Panc1 (cell line): Measurements from ENCODE around the gene FRMD5. TPM values are rescaled to one million over a fixed set of nuclear protein-coding genes. Genes with fewer than 3 reads are reported as not detected.

Experiments
- ATAC-seq: fragments of 200-7000 bp; cut with Tn5 transposase; 2 replicates; pipeline ENCODE4 v1.9.1; 2020; ENCODE audit warnings: mild to moderate bottlenecking, moderate library complexity
- BruUV-seq: library from RNA; stranded (reverse); fragments of 400-500 nt; replicated peaks from 2 replicates; lab custom pipeline; 2021; lab: Mats Ljungman, UMichigan
- CTCF ChIA-PET: fragments of 300-600 bp; sonication (Branson Sonifier 250); formaldehyde crosslinking; loops from one replicate; lab custom pipeline; 2022; ENCODE audit warnings: antibody characterized with exemption; lab: Charles Lee
- POLR2A ChIA-PET: fragments of 300-600 bp; sonication (Branson Sonifier 250); formaldehyde crosslinking; loops from one replicate; lab custom pipeline; 2022; ENCODE audit warnings: antibody characterized with exemption; lab: Charles Lee
- DNase-seq: peaks from one replicate; pipeline ENCODE4 v3.0.0-alpha.2; 2010; ENCODE audit warnings: low read depth, low spot score
- H3K27ac ChIP-seq: 2 replicates; pipeline ENCODE4 v1.5.1; 2011; ENCODE audit warnings: mild to moderate bottlenecking, low read length, inconsistent platforms
- H3K27me3 ChIP-seq: fragments of 200-500 bp; sonication (Bioruptor generic); 2 replicates; pipeline ENCODE4 v1.6.0; 2014; ENCODE audit warnings: low read length, inconsistent platforms; ENCODE audit not compliant: control insufficient read depth, insufficient read depth
- H3K36me3 ChIP-seq: fragments of 200-500 bp; sonication (Bioruptor generic); 2 replicates; pipeline ENCODE4 v1.5.1; 2014; ENCODE audit warnings: inconsistent platforms, mild to moderate bottlenecking, low read length, moderate library complexity; ENCODE audit not compliant: control insufficient read depth, insufficient read depth
- H3K4me1 ChIP-seq: 2 replicates; pipeline ENCODE4 v1.5.1; 2011; ENCODE audit warnings: inconsistent platforms, mild to moderate bottlenecking, low read length, moderate library complexity; ENCODE audit not compliant: control insufficient read depth, insufficient read depth
- H3K4me3 ChIP-seq, 2 experiments: 2 replicates each; pipeline ENCODE4 v1.5.1; 2011 to 2012; ENCODE audit warnings: low read depth in 2 of 2, low read length in 2 of 2, mild to moderate bottlenecking in 2 of 2, inconsistent platforms in 1 of 2, moderate library complexity in 1 of 2
- H3K9me3 ChIP-seq: fragments of 200-500 bp; sonication (Bioruptor generic); 2 replicates; pipeline ENCODE4 v1.5.1; 2014; ENCODE audit warnings: low read depth, mild to moderate bottlenecking, inconsistent platforms, low read length, moderate library complexity; ENCODE audit not compliant: control insufficient read depth, insufficient read depth
- POLR2AphosphoS5 ChIP-seq: IDR thresholded peaks from 2 replicates; pipeline ENCODE4 v1.6.1; 2012; ENCODE audit warnings: mild to moderate bottlenecking, low read depth, low read length, moderate library complexity
- SIN3A ChIP-seq: IDR thresholded peaks from 2 replicates; pipeline ENCODE4 v1.6.1; 2012; ENCODE audit warnings: low read depth, mild to moderate bottlenecking, low read length, moderate library complexity, borderline replicate concordance; ENCODE audit not compliant: insufficient read depth
- TCF7L2 ChIP-seq: IDR thresholded peaks from 2 replicates; pipeline ENCODE4 v1.6.1; 2011; ENCODE audit warnings: mild to moderate bottlenecking, low read depth, low read length, inconsistent platforms
- in situ Hi-C: cut with HindIII; loops from 2 replicates; pipeline ENCODE4 v1.10.0; 2016; ENCODE audit warnings: low sequenced_read_pairs, low pct_unique_long_range_greater_than_20kb
- intact Hi-C: fragments of 100-400 bp; cut with micrococcal nuclease; formaldehyde crosslinking; loops from one replicate; pipeline ENCODE4 v1.10.0; 2022; ENCODE audit not compliant: unreplicated experiment
- total RNA-seq: library from RNA; stranded (reverse); gene quantifications from one replicate; pipeline ENCODE4 v1.2.1, GENCODE V29; 2021; ENCODE audit not compliant: unreplicated experiment
- TF ChIP-seq, protein P1 (sequence below), 2 experiments: IDR thresholded peaks; 2 replicates each; pipeline ENCODE4 v1.6.1; 2011 to 2012; ENCODE audit warnings: low read depth in 2 of 2, control low read depth in 1 of 2, low read length in 1 of 2, mild to moderate bottlenecking in 1 of 2, moderate library complexity in 1 of 2; ENCODE audit not compliant: insufficient read depth in 1 of 2
- TF ChIP-seq, protein P2 (sequence below): fragments of 450-650 bp; IDR thresholded peaks from 2 replicates; pipeline ENCODE4 v1.5.1; 2017; ENCODE audit warnings: mild to moderate bottlenecking

Gene FRMD5
- total RNA-seq, 1 experiment from 2014 or later, result 18.3 TPM

DNA sequence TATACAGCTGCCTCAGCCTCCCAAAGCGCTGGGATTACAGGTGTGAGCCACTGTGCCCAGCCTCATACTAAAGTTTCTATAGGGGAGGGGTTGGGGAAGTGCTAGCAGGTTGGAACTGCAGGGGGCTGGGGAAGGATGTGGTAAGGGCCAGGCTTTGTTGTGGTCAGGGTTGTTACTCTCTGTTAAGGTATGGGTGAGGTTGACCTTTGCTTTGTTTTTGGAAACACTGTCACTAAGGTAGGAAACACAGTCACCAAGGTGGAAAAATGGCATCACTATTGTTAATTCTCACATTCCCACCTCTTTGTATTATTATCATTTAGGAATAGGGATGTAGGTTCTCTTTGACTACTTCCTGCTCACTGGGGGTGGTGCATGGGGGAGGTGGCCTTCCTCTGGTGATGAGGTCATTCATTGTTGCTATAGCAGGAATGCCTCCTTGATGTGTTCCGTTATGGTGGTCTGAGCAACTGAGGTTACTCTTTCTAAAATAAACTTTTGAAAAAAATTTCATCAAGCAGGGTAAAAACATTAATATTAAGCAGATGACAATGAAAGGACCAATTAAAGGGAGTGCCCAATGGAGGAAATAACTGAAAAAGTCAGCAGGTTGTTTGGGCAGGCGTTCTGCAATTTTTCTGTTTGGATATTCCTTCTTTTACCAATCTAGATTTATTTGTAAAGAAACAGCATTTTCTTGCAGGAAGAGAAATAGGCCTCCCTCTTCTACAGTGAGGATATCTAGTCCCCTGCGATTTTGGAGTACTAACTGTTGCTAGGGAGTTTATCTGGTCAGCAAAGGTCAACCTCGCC is 217.8 kb downstream of the FRMD5 start:
- Histone ChIP-seq H3K36me3 (no peaks in the 10 kb centered on the region), H3K4me1 (no peaks in the 10 kb centered on the region), H3K9me3 (peaks cover 7% of the 10 kb centered on the region; the same call in 1 of the 2 replicates), H3K4me3 (no peak overlapping the region), H3K27me3 (no peaks in the 10 kb centered on the region), H3K27ac (no peak overlapping the region)
- POLR2A ChIA-PET, result no interaction called here
- TF ChIP-seq, protein P1, sequence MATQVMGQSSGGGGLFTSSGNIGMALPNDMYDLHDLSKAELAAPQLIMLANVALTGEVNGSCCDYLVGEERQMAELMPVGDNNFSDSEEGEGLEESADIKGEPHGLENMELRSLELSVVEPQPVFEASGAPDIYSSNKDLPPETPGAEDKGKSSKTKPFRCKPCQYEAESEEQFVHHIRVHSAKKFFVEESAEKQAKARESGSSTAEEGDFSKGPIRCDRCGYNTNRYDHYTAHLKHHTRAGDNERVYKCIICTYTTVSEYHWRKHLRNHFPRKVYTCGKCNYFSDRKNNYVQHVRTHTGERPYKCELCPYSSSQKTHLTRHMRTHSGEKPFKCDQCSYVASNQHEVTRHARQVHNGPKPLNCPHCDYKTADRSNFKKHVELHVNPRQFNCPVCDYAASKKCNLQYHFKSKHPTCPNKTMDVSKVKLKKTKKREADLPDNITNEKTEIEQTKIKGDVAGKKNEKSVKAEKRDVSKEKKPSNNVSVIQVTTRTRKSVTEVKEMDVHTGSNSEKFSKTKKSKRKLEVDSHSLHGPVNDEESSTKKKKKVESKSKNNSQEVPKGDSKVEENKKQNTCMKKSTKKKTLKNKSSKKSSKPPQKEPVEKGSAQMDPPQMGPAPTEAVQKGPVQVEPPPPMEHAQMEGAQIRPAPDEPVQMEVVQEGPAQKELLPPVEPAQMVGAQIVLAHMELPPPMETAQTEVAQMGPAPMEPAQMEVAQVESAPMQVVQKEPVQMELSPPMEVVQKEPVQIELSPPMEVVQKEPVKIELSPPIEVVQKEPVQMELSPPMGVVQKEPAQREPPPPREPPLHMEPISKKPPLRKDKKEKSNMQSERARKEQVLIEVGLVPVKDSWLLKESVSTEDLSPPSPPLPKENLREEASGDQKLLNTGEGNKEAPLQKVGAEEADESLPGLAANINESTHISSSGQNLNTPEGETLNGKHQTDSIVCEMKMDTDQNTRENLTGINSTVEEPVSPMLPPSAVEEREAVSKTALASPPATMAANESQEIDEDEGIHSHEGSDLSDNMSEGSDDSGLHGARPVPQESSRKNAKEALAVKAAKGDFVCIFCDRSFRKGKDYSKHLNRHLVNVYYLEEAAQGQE (IDR thresholded peaks at IDR 0.05; ENCODE audit: insufficient read depth in 1 of 2, low read depth in 2 of 2, low read length in 1 of 2), result no peak
- TF ChIP-seq SIN3A (no peak), POLR2AphosphoS5 (no peak), TCF7L2 (no peak)
- TF ChIP-seq, protein P2, sequence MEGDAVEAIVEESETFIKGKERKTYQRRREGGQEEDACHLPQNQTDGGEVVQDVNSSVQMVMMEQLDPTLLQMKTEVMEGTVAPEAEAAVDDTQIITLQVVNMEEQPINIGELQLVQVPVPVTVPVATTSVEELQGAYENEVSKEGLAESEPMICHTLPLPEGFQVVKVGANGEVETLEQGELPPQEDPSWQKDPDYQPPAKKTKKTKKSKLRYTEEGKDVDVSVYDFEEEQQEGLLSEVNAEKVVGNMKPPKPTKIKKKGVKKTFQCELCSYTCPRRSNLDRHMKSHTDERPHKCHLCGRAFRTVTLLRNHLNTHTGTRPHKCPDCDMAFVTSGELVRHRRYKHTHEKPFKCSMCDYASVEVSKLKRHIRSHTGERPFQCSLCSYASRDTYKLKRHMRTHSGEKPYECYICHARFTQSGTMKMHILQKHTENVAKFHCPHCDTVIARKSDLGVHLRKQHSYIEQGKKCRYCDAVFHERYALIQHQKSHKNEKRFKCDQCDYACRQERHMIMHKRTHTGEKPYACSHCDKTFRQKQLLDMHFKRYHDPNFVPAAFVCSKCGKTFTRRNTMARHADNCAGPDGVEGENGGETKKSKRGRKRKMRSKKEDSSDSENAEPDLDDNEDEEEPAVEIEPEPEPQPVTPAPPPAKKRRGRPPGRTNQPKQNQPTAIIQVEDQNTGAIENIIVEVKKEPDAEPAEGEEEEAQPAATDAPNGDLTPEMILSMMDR, result no peak
- intact Hi-C loops, result no loop called here
- in situ Hi-C loops, result no loop called here
- no peak for ATAC-seq
- BruUV-seq, result no TSS peak
- CTCF ChIA-PET, result interaction anchor here (0.7 kb wide), 1 partner anchor 1111 kb away, joined by 3 read pairs; no protein-coding TSS in a partner anchor
- DNase-seq, result no peak

DNA sequence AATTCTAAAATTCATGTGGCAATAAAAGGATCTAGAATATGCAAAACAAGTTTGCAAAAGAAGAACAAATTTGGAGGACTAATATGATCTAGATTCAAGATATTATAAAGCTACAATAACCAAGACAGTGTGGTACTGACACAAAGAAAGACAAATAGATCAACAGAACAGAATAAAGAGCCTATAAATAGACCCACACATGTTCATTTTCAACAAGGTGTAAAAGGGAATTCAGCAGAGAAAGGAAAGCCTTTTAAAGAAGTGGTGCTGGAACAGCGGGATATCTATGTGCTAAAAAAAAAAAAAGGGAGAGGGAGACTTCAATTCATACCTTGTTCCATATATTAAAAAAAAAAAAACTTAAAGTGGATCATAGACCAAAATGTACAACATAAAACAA is 219.3 kb downstream of the FRMD5 start:
- Histone ChIP-seq H3K4me3 (no peak overlapping the region), H3K27ac (no peak overlapping the region), H3K9me3 (peaks cover 7% of the 10 kb centered on the region; the same call in 1 of the 2 replicates), H3K27me3 (no peaks in the 10 kb centered on the region), H3K36me3 (no peaks in the 10 kb centered on the region), H3K4me1 (no peaks in the 10 kb centered on the region)
- ChIA-PET POLR2A (no interaction called here), CTCF (no interaction called here)
- ATAC-seq, result no peak
- no peak for TF ChIP-seq POLR2AphosphoS5
- TF ChIP-seq, protein P1 (IDR thresholded peaks at IDR 0.05; ENCODE audit: insufficient read depth in 1 of 2, low read depth in 2 of 2, low read length in 1 of 2), result no peak
- no peak for TF ChIP-seq SIN3A
- TF ChIP-seq, protein P2, result no peak
- no peak for TF ChIP-seq TCF7L2
- DNase-seq, result no peak
- in situ Hi-C loops (no loop called here), intact Hi-C loops (no loop called here)
- no TSS peak for BruUV-seq
